Right lobe of liver (tissue), 6 donors: ENCODE results near the gene CCDC182. TPM values are rescaled to one million over a fixed set of nuclear protein-coding genes. Genes with fewer than 3 reads are reported as not detected.

Experiments
- ATAC-seq, 4 donors: fragments of 200-7000 bp; cut with Tn5 transposase; one replicate each; pipeline ENCODE4 v1.9.1; 2020; ENCODE audit warnings: mild to moderate bottlenecking in 4 of 4, moderate library complexity in 4 of 4
- DNase-seq, 3 donors: peaks; one replicate each; pipeline ENCODE4 v3.0.0-alpha.2; 2020
- H3K27ac ChIP-seq, 3 donors: fragments of 200-600 bp; one replicate each; pipeline ENCODE4 v1.8.0; 2022
- H3K27me3 ChIP-seq, 2 donors: fragments of 200-600 bp; one replicate each; pipeline ENCODE4 v1.8.0; 2022
- H3K36me3 ChIP-seq, 4 donors: fragments of 200-600 bp; sonication (generic) in 1 of 4; one replicate each; pipeline versions ENCODE4 v1.5.1 to v1.8.0; 2017 to 2022; ENCODE audit warnings: control low read depth in 1 of 4
- H3K4me1 ChIP-seq, 4 donors: fragments of 200-600 bp; sonication (generic) in 1 of 4; one replicate each; pipeline versions ENCODE4 v1.5.1 to v1.8.0; 2017 to 2022; ENCODE audit warnings: control low read depth in 1 of 4
- H3K4me3 ChIP-seq, 3 donors: fragments of 200-600 bp; one replicate each; pipeline ENCODE4 v1.8.0; 2022
- H3K9me3 ChIP-seq, 4 donors: fragments of 200-600 bp; sonication (generic) in 1 of 4; one replicate each; pipeline versions ENCODE4 v1.5.1 to v1.8.0; 2017 to 2022; ENCODE audit warnings: control low read depth in 1 of 4
- CTCF ChIP-seq, 4 donors: fragments of 200-600 bp in 3 of 4; fragments of 450-650 bp in 1 of 4; IDR thresholded peaks; one replicate each; pipeline versions ENCODE4 v1.5.1 to v1.8.0; 2016 to 2022; ENCODE audit warnings: antibody characterized with exemption in 4 of 4, mild to moderate bottlenecking in 2 of 4
- POLR2A ChIP-seq: fragments of 450-650 bp; IDR thresholded peaks from one replicate; pipeline ENCODE4 v1.6.1; 2017; ENCODE audit warnings: antibody characterized with exemption, mild to moderate bottlenecking
- WGBS: methylation state at CpG from one replicate; pipeline ENCODE4 v1.1.6; 2018; ENCODE audit warnings: low coverage, low lambda C conversion rate; ENCODE audit not compliant: insufficient coverage; ENCODE audit errors: missing lambda C conversion rate; 5-methylcytosine and 5-hydroxymethylcytosine counted together
- intact Hi-C, 2 donors: fragments of 100-400 bp; cut with DNase I; formaldehyde crosslinking; loops; one replicate each; pipeline versions ENCODE4 v1.11.2 to v1.14.1; 2022
- long read RNA-seq: library from polyadenylated mRNA; unstranded; transcript quantifications from one replicate; pipeline ENCODE4 v2.0.0, GENCODE V29; 2019
- total RNA-seq, 6 experiments: library from RNA; depleted of rRNA in 2 of 6; stranded (reverse); fragments of >200 nt in 2 of 6; fragmentation: NEBNext Ultra II Directional in 3 of 6; extraction: Animal tissue kit (Norgen Biotek cat#: 25700) in 3 of 6; gene quantifications; one replicate each; pipeline versions ENCODE4 v1.1.0 to v1.2.4, GENCODE V29; 2016 to 2023
- donor health status: DM: no; HTN: yes; CAD: no.
- donor health status: DM: no; HTN: no; CAD: no.
- donor health status: DM: no; HTN: no; CAD: no.
- donor health status: DM: no; HTN: yes; CAD: no.
- donor health status: DM: no; HTN: yes; CAD: no.

The CCDC182 gene
- total RNA-seq: not detected
- long read RNA-seq: 0 reads

GRCh38 chr17:57745242-57745641 is at the start of gene CCDC182:
CCDC182 (minus strand) TSS chr17:57745299; CDS start chr17:57745272, 27 bp downstream.
- H3K27ac ChIP-seq: no peak within 1 kb of the TSS
- no peaks in the 10 kb centered on the region for H3K27me3 ChIP-seq
- H3K4me3 ChIP-seq: no peak within 1 kb of the TSS
- WGBS: 30% methylated on average over 4 of the region's 4 CpGs
- no peaks in the 10 kb centered on the region for H3K4me1 ChIP-seq
- TF ChIP-seq POLR2A (no peak), CTCF (IDR thresholded peaks at IDR 0.05) (no peak)
- no peak for DNase-seq
- no peaks in the 10 kb centered on the region for H3K9me3 ChIP-seq
- no peaks in the 10 kb centered on the region for H3K36me3 ChIP-seq
- intact Hi-C loops: loop anchor here (10.0 kb wide), 3 partner anchors 500 to 620 kb away; no protein-coding TSS in a partner anchor
- ATAC-seq: no peak

DNA sequence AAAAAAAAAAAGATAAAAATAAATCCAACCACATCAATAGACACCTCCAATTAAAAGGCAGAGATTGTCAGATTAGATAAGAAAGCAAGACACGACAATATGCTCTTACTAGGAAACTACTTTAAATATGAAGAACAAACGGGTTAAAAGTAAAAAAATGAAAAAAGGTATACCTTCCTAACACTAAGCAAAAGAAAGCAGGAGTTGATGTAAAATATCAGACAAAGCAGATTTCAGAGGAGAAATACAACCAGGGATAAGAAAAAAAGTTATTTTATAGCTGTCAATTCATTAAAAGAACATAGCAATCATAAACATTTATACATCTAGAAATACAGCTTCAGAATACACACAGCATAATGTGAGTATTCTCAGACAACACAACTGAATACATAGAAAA is 49.7 kb upstream of the CCDC182 start:
- Histone ChIP-seq H3K27me3 (no peaks in the 10 kb centered on the region), H3K4me3 (no peak overlapping the region), H3K9me3 (no peaks in the 10 kb centered on the region), H3K36me3 (no peaks in the 10 kb centered on the region), H3K27ac (no peak overlapping the region), H3K4me1 (no peaks in the 10 kb centered on the region)
- intact Hi-C loops: no loop called here
- 46% methylated on average over 2 of the region's 2 CpGs for WGBS
- ATAC-seq (no peak), DNase-seq (no peak)
- no peak for TF ChIP-seq POLR2A
- no peak for TF ChIP-seq CTCF (IDR thresholded peaks at IDR 0.05)

DNA sequence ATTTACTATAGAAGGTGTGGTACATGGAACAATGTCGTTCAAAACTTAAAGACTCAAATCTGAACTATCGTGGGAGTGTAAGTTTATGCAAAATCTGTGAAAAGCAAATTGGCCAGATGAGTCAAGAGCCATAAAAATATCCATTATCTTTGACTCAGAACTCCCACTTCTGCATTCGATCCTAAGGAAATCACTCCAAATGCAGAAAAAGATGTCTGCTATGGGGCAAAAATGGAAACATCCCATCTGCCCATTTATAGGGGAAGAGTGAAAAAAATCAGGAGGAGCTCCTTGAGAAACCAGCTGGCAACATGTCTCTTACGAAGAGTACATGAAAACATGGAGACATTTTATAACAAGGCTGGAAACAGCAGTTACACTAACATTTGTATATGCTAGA is 43.6 kb upstream of the CCDC182 start:
- Histone ChIP-seq H3K4me1 (no peaks in the 10 kb centered on the region), H3K4me3 (no peak overlapping the region), H3K27ac (no peak overlapping the region), H3K27me3 (no peaks in the 10 kb centered on the region), H3K9me3 (no peaks in the 10 kb centered on the region), H3K36me3 (no peaks in the 10 kb centered on the region)
- DNase-seq (no peak), ATAC-seq (no peak)
- 33% methylated on average over 4 of the region's 4 CpGs for WGBS
- intact Hi-C loops: no loop called here
- TF ChIP-seq CTCF (IDR thresholded peaks at IDR 0.05): no peak
- no peak for TF ChIP-seq POLR2A

DNA sequence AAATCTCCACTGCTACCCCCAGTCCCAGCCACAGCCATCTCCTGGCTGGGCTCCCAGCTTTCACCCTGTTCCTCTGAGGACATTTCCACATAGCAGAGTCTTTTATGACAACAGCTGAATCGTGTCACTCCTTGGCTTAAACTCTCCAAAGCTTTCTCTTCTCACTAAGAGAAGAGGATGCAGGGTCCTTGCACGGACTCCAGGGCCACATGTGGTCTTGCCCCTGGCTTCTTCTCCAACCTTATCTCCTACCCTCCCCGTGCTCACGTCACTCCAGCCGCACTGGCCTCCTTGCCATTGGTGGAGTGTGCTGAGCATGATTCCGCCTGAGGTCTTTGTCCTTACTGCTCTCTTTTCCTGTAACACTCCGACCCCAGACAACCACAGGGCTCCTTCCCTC is 39.9 kb upstream of the CCDC182 start:
- 55% methylated on average over 5 of the region's 7 CpGs for WGBS
- TF ChIP-seq POLR2A (no peak), CTCF (IDR thresholded peaks at IDR 0.05) (no peak)
- DNase-seq (peak; percentile 21 to 58 (median 54)), ATAC-seq (peak; percentile 28 to 62 (median 42))
- H3K27ac ChIP-seq: peak overlapping the region in 1 of 3 donors; percentile 13
- no peaks in the 10 kb centered on the region for H3K27me3 ChIP-seq
- H3K9me3 ChIP-seq: no peaks in the 10 kb centered on the region
- H3K36me3 ChIP-seq: no peaks in the 10 kb centered on the region
- intact Hi-C loops: no loop called here
- peaks cover 0 to 6% (median 0%) of the 10 kb centered on the region in 4 donors for H3K4me1 ChIP-seq
- no peak overlapping the region for H3K4me3 ChIP-seq
